Colonic mucosa (tissue), 4 donors: ENCODE results near the gene MCC. TPM values are rescaled to one million over a fixed set of nuclear protein-coding genes. Genes with fewer than 3 reads are reported as not detected.

Experiments used
- DNase-seq: peaks from one replicate; pipeline ENCODE4 v3.0.0-alpha.2; 2020
- H3K27ac ChIP-seq: fragments of 200-600 bp; one replicate; pipeline ENCODE4 v1.8.0; 2021
- H3K27me3 ChIP-seq: fragments of 200-600 bp; one replicate; pipeline ENCODE4 v1.8.0; 2021
- H3K36me3 ChIP-seq: fragments of 200-600 bp; one replicate; pipeline ENCODE4 v1.8.0; 2021
- H3K4me1 ChIP-seq: fragments of 200-600 bp; one replicate; pipeline ENCODE4 v1.8.0; 2021; ENCODE audit warnings: mild to moderate bottlenecking
- H3K4me3 ChIP-seq: fragments of 200-600 bp; one replicate; pipeline ENCODE4 v1.8.0; 2021
- H3K9ac ChIP-seq, 2 donors: one replicate each; pipeline ENCODE4 v1.7.0; 2013; ENCODE audit warnings: control low read depth in 2 of 2, low read depth in 2 of 2, low read length in 2 of 2
- H3K9me3 ChIP-seq: fragments of 200-600 bp; one replicate; pipeline ENCODE4 v1.8.0; 2021
- CTCF ChIP-seq: fragments of 200-600 bp; IDR thresholded peaks from one replicate; pipeline ENCODE4 v1.8.0; 2022; ENCODE audit warnings: antibody characterized with exemption, mild to moderate bottlenecking
- intact Hi-C: fragments of 100-400 bp; cut with DNase I; formaldehyde crosslinking; loops from one replicate; pipeline ENCODE4 v1.14.1; 2022
- total RNA-seq, 2 donors: library from RNA; stranded (reverse); fragmentation: NEBNext Ultra II Directional in 1 of 2; extraction: Animal tissue kit (Norgen Biotek cat#: 25700) in 1 of 2; gene quantifications; one replicate each; pipeline ENCODE4 v1.2.1, GENCODE V29; 2021
- donor health status: healthy.
- donor health status: DM: no; HTN: no; CAD: no.
- donor health status: DM: no; HTN: no; CAD: no.

Gene MCC
- total RNA-seq, 2 donors from 2014 or later, result 1.9 to 3.1 TPM

- no peaks in the 10 kb centered on the region for H3K4me1 ChIP-seq
- DNase-seq, result no peak
- no peak for TF ChIP-seq CTCF
- intact Hi-C loops, result no loop called here
- H3K9me3 ChIP-seq, result no peaks in the 10 kb centered on the region
- no peaks in the 10 kb centered on the region for H3K36me3 ChIP-seq
- H3K9ac ChIP-seq, result no peak overlapping the region
- H3K4me3 ChIP-seq, result no peak overlapping the region
- H3K27ac ChIP-seq, result no peak overlapping the region
- no peaks in the 10 kb centered on the region for H3K27me3 ChIP-seq
Observed at GRCh38 chr5:113236536-113237288, 251.5 kb downstream of the MCC start.

GRCh38 chr5:113235884-113236283 lies 252.4 kb downstream of the MCC start:
- no peak overlapping the region for H3K4me3 ChIP-seq
- TF ChIP-seq CTCF, result no peak
- no peaks in the 10 kb centered on the region for H3K9me3 ChIP-seq
- intact Hi-C loops, result no loop called here
- no peaks in the 10 kb centered on the region for H3K36me3 ChIP-seq
- no peaks in the 10 kb centered on the region for H3K4me1 ChIP-seq
- no peaks in the 10 kb centered on the region for H3K27me3 ChIP-seq
- H3K27ac ChIP-seq, result no peak overlapping the region
- DNase-seq, result no peak
- H3K9ac ChIP-seq, result no peak overlapping the region

- TF ChIP-seq CTCF, result no peak
- Histone ChIP-seq H3K9me3 (no peaks in the 10 kb centered on the region), H3K4me1 (no peaks in the 10 kb centered on the region), H3K36me3 (no peaks in the 10 kb centered on the region), H3K27me3 (no peaks in the 10 kb centered on the region), H3K27ac (no peak overlapping the region), H3K4me3 (no peak overlapping the region), H3K9ac (no peak overlapping the region)
- DNase-seq, result no peak
- intact Hi-C loops, result no loop called here
Observed at GRCh38 chr5:113234546-113234945, 253.7 kb downstream of the MCC start.

- TF ChIP-seq CTCF, result no peak
- DNase-seq, result no peak
- Histone ChIP-seq H3K9me3 (no peaks in the 10 kb centered on the region), H3K9ac (no peak overlapping the region), H3K27ac (no peak overlapping the region), H3K36me3 (no peaks in the 10 kb centered on the region), H3K27me3 (no peaks in the 10 kb centered on the region), H3K4me3 (no peak overlapping the region), H3K4me1 (no peaks in the 10 kb centered on the region)
- intact Hi-C loops, result no loop called here
Observed at GRCh38 chr5:113233606-113234005, 254.6 kb downstream of the MCC start.

GRCh38 chr5:113232667-113233066 lies 255.6 kb downstream of the MCC start:
- H3K9me3 ChIP-seq, result no peaks in the 10 kb centered on the region
- intact Hi-C loops, result no loop called here
- H3K4me1 ChIP-seq, result no peaks in the 10 kb centered on the region
- no peak for TF ChIP-seq CTCF
- H3K27ac ChIP-seq, result no peak overlapping the region
- no peak overlapping the region for H3K9ac ChIP-seq
- H3K27me3 ChIP-seq, result no peaks in the 10 kb centered on the region
- no peak overlapping the region for H3K4me3 ChIP-seq
- H3K36me3 ChIP-seq, result no peaks in the 10 kb centered on the region
- no peak for DNase-seq
